Measurements from ENCODE around the gene KATNIP. TPM values are rescaled to one million over a fixed set of nuclear protein-coding genes. Genes with fewer than 3 reads are reported as not detected.

The KATNIP gene
- total and polyA plus RNA-seq, 9 of the 15 experiments (the other 6 are each of a cell fraction or from before 2014, with no cell fraction given): 1.7 to 13.2 (median 8.0) TPM

- TF ChIP-seq ZBTB11 (CRISPR knock-in tag; IDR thresholded peaks at IDR 0.05) (no peak), ZBTB33 (CRISPR knock-in tag; IDR thresholded peaks at IDR 0.05) (peak; percentile 54; the same call in 1 of the 2 replicates), ZNF354B (CRISPR knock-in tag; IDR thresholded peaks at IDR 0.05) (no peak)
Measured at GRCh38 chr16:27515874-27516353, 34.0 kb upstream of the KATNIP start (continued).

DNA sequence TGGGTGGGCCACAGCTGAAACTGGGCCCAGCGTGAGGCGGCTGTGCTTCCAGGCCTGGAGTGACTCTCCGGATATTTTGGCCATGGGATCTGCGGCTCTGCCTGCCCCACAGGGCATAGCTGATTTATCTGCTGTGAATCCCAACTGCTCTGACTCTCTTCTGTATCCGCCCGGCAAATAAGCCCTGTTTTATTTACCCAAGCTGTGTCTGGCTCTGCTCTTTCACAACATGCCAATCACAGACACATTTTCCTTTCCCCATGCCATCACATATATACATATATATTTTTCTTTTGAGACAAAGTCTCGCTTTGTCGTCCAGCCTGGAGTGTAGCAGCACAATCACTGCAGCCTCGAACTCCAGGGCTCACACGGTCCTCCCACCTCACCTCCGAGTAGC, 33.6 kb upstream of the KATNIP start:
- H3K4me1 ChIP-seq (replicated peaks in 1 of 2; ENCODE audit: control insufficient read depth in 2 of 2, insufficient read depth in 2 of 2, low read length in 2 of 2): no peaks in the 10 kb centered on the region
- H3K9ac ChIP-seq (ENCODE audit: insufficient read depth in 1 of 2, low read depth in 2 of 2, low read length in 2 of 2): no peak overlapping the region
- no peak for FAIRE-seq
- in situ Hi-C loops (cut with MboI) (no loop called here), intact Hi-C loops (cut with micrococcal nuclease) (no loop called here)
- no TSS peak for BruUV-seq (replicated peaks)
- WGBS (ENCODE audit: insufficient coverage, low coverage, missing lambda C conversion rate): 91% methylated on average over 10 of the region's 11 CpGs
- CTCF ChIA-PET (ENCODE audit: low intra/inter-chr PET ratio): no interaction called here
- no peak for ATAC-seq
- no peaks in the 10 kb centered on the region for H3K27me3 ChIP-seq (ENCODE audit: control insufficient read depth in 2 of 2, insufficient read depth in 2 of 2, low read length in 2 of 2)
- H3K9me3 ChIP-seq (replicated peaks; ENCODE audit: control insufficient read depth, insufficient read depth, low read depth, low read length): no peaks in the 10 kb centered on the region
- H3K79me2 ChIP-seq (ENCODE audit: control insufficient read depth, insufficient read depth, low read length): no peaks in the 10 kb centered on the region
- no peak overlapping the region for H3K4me3 ChIP-seq
- POLR2A ChIA-PET: interaction anchor here (0.9 kb wide), 1 partner anchor 10 kb away, joined by 4 read pairs; no protein-coding TSS in a partner anchor
- H3K9me1 ChIP-seq (ENCODE audit: control insufficient read depth, insufficient read depth, low read length): no peaks in the 10 kb centered on the region
- DNase-seq (ENCODE audit: extremely low read depth in 1 of 4, low spot score in 3 of 4): no peak
- H3K27ac ChIP-seq (ENCODE audit: extremely low read depth, low read depth, low read length): no peak overlapping the region
- TF ChIP-seq, protein P1, sequence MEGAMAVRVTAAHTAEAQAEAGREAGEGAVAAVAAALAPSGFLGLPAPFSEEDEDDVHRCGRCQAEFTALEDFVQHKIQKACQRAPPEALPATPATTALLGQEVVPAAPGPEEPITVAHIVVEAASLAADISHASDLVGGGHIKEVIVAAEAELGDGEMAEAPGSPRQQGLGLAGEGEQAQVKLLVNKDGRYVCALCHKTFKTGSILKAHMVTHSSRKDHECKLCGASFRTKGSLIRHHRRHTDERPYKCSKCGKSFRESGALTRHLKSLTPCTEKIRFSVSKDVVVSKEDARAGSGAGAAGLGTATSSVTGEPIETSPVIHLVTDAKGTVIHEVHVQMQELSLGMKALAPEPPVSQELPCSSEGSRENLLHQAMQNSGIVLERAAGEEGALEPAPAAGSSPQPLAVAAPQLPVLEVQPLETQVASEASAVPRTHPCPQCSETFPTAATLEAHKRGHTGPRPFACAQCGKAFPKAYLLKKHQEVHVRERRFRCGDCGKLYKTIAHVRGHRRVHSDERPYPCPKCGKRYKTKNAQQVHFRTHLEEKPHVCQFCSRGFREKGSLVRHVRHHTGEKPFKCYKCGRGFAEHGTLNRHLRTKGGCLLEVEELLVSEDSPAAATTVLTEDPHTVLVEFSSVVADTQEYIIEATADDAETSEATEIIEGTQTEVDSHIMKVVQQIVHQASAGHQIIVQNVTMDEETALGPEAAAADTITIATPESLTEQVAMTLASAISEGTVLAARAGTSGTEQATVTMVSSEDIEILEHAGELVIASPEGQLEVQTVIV (CRISPR knock-in tag; IDR thresholded peaks at IDR 0.05; ENCODE audit: borderline replicate concordance): no peak
- TF ChIP-seq HIVEP1 (CRISPR knock-in tag; IDR thresholded peaks at IDR 0.05): no peak
- TF ChIP-seq ATF2 (CRISPR knock-in tag; IDR thresholded peaks at IDR 0.05): no peak
- TF ChIP-seq COPS2 (conservative IDR thresholded peaks at IDR 0.05): no peak
- TF ChIP-seq KLF1 (tag; IDR thresholded peaks at IDR 0.05): no peak
- H3K4me2 ChIP-seq (ENCODE audit: insufficient read depth, low read length): no peak overlapping the region
- H4K20me1 ChIP-seq (replicated peaks; ENCODE audit: control insufficient read depth, insufficient read depth, low read length): peaks cover 13% of the 10 kb centered on the region
- H2AFZ ChIP-seq (ENCODE audit: low read depth, low read length): no peak overlapping the region
- peaks cover 50% of the 10 kb centered on the region; the same call in 2 of the 3 replicates for H3K36me3 ChIP-seq (ENCODE audit: control insufficient read depth, insufficient read depth, low read length)

Measured in K562 (cell line).